HCEC 1CT (cell line): ENCODE results near the gene ZNF605.
A peak's percentile ranks its signal among the peaks of the same experiment; 100 is the strongest.
"Not testable (repeated sequence)": the region's sequence is repeated elsewhere in the genome, so short reads cannot be mapped to it uniquely, and the experiment has no call there.

Experiments used
- DNase-seq: peaks from one replicate; pipeline ENCODE4 v3.0.0-alpha.2; 2017

The ZNF605 gene

GRCh38 chr12:132956011-132956788 lies at the start of gene ZNF605:
Gene ZNF605, minus strand, starts transcription at chr12:132956306. Its CDS starts 10,671 bp downstream, at chr12:132945635.
- peak; percentile 82 for DNase-seq

- DNase-seq: no peak
Measured at GRCh38 chr12:132998741-132999140, 42.6 kb upstream of the ZNF605 start.

- no peak for DNase-seq
Measured at GRCh38 chr12:132986885-132987225, 30.7 kb upstream of the ZNF605 start.

- peak; percentile 89 for DNase-seq
Measured at GRCh38 chr12:132986001-132986884, 30.1 kb upstream of the ZNF605 start, which contains the start of gene ZNF26. Gene ZNF26, plus strand, starts transcription at chr12:132986367. Its CDS starts 474 bp downstream, at chr12:132986841.

- DNase-seq: not testable (repeated sequence)
Measured at GRCh38 chr12:132976870-132977269, 20.8 kb upstream of the ZNF605 start.

- no peak for DNase-seq
Measured at GRCh38 chr12:132972374-132972773, 16.3 kb upstream of the ZNF605 start.

- DNase-seq: no peak
Measured at GRCh38 chr12:132967736-132968135, 11.6 kb upstream of the ZNF605 start.

GRCh38 chr12:132966676-132967415 lies 10.7 kb upstream of the ZNF605 start:
- no peak for DNase-seq

GRCh38 chr12:132965796-132966195 lies 9.7 kb upstream of the ZNF605 start:
- DNase-seq: no peak

- not testable (repeated sequence) for DNase-seq
Measured at GRCh38 chr12:132963947-132964346, 7.8 kb upstream of the ZNF605 start.

GRCh38 chr12:132961790-132962189 lies 5.7 kb upstream of the ZNF605 start:
- DNase-seq: not testable (repeated sequence)

GRCh38 chr12:132955094-132956010 lies 754 bp downstream of the ZNF605 start:
- DNase-seq: peak; percentile 51

GRCh38 chr12:132954471-132955048 lies 1.5 kb downstream of the ZNF605 start:
- DNase-seq: no peak

- no peak for DNase-seq
Measured at GRCh38 chr12:132953771-132954170, 2.3 kb downstream of the ZNF605 start.

GRCh38 chr12:132953163-132953425 lies 3.0 kb downstream of the ZNF605 start:
- no peak for DNase-seq

- DNase-seq: no peak
Measured at GRCh38 chr12:132952371-132953162, 3.5 kb downstream of the ZNF605 start.

GRCh38 chr12:132951649-132952048 lies 4.5 kb downstream of the ZNF605 start:
- DNase-seq: no peak

GRCh38 chr12:132950844-132951535 lies 5.1 kb downstream of the ZNF605 start:
- DNase-seq: no peak

GRCh38 chr12:132949936-132950837 lies 5.9 kb downstream of the ZNF605 start:
- DNase-seq: no peak
